Activated CD8-positive, alpha-beta memory T cell treated with anti-CD3 and anti-CD28 coated beads for 48 hours (primary cell): ENCODE measurements around the gene ALG13.
"Not testable (repeated sequence)": the region's sequence is repeated elsewhere in the genome, so short reads cannot be mapped to it uniquely, and the experiment has no call there.

Experiments used
- DNase-seq, 3 experiments: peaks; one replicate each; pipeline ENCODE4 v3.0.0-alpha.2; 2020; ENCODE audit warnings: low read depth in 2 of 3, low spot score in 2 of 3

ALG13 gene

DNA sequence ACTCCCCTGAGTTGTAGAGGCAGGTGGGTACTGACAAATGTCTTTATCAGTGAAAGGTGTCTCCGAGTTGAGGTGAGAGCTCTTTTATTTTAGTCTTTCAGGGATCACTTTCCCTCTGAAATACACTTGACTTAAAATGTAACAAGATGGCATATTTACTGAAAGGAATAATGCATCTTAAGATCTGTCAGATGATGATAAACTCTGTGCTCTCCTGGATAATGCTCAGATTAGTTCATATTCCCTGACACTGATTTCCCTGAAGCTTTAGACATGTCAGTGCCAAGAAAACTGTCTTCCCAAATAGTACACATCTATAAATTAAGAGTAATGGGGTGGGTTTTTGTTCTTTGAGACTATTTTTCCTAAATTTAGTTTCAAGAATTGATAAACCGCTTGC is 75.5 kb downstream of the ALG13 start:
- DNase-seq = no peak

DNA sequence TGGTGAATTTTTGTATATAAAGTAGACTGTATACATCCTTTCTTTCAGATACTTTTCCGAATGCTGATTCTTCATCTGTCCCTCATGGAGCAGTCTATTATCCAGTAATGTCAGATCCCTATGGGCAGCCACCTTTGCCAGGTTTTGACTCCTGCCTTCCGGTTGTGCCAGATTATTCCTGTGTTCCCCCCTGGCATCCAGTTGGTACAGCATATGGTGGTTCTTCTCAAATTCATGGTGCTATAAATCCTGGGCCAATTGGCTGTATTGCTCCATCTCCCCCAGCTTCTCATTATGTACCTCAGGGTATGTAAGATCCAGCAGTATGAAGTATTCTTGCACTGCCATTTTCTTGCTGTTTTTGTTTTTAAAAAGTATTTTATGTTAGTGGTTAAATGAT is 78.7 kb downstream of the ALG13 start:
- DNase-seq = no peak

DNA sequence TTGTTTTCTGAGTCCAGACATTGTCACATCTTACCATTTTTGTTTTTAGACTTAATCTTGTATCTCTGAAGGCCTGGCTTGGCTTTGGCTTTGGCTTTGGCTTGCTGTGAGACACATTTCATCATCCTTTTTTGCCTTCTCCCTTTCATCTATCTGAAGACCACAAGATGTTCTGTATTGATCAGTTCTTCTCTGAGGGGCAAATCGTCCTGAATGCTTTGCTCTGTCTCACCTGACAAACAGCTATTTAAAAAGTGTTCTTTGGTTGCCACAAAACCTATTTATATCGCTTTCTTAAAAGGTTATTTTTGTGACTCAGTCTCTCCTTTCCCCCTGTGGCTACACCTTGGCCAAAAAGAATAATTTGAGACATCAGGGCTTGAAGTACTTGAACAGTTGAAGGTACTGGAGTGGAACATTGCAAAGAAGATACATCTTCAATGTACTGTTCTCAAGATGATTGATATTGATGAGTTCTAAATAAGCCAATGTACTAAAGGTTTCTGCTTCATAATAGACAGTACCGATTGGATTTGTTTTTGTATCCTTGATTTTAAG is 80.7 kb downstream of the ALG13 start:
- no peak for DNase-seq

DNA sequence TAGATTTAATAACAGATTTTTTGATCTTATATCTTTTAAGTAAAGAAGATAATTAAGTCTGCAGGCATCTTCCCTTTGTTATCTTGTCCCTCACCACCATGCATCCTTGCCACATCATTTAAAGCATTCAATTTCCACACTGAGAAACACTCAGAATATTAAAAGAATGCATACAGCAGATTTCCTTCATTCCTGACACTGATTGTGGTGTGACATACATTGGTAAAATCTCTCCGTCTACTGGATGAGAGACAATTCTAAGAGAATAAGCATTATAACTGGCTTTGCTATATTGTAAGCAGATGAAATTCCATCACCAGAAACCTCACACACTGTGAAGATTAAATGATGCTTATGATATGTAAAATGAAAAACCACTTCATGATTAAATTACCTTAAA is 97.6 kb downstream of the ALG13 start:
- no peak for DNase-seq

DNA sequence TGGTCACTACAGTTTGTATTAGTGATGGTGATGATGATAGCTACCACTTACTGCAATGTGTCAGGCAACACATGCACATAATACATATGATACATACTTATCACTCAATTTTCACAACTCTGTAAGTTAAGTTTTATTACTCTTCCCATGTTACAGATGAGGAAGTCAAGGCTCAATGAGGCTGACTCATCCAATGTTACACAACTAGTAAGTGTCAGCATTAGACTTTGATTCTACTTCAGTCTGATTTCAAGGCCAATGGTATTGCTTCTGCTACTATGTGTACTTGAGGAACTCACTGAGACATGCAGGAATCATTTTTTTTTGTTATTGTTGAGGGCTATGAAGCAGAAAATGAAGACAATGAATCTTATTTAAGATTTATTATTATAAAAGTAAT is 98.6 kb downstream of the ALG13 start:
- DNase-seq = no peak

DNA sequence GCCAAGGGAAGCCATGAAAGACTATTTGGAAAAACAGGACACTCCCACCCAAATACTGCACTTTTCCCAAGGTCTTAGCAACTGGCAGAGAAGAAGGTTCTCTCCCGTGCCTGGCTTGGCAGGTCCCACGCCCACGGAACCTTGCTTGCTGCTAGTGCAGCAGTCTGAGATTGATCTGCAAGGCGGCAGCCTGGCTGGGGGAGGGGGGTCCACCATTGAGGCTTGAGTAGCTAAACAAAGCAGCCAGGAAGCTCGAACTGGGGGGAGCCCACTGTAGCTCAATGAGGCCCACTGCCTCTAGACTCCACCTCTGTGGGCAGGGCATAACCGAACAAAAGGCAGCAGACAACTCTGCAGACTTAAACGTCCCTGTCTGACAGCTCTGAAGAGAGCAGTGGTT is 103.7 kb downstream of the ALG13 start:
- DNase-seq = no peak

DNA sequence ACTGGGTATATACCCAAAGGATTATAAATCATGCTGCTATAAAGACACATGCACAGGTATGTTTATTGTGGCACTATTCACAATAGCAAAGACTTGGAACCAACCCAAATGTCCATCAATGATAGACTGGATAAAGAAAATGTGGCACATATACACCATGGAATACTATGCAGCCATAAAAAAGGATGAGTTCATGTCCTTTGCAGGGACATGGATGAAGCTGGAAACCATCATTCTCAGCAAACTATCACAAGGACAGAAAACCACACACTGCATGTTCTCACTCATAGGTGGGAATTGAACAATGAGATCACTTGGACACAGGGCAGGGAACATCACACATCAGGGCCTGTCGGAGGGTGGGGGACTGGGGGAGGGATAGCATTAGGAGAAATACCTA is 109.1 kb downstream of the ALG13 start:
- not testable (repeated sequence) for DNase-seq
